Skin epidermis (tissue), 12 donors: ENCODE results near the gene GATAD2A.
A peak's percentile ranks its signal among the peaks of the same experiment; 100 is the strongest.

ENCODE experiments used
- H3K27ac ChIP-seq, 21 experiments: fragments of 200-600 bp; sonication (generic) in 11 of 21; one replicate each; pipeline ENCODE4 v1.5.0; 2020; ENCODE audit warnings: mild to moderate bottlenecking in 3 of 21, inconsistent platforms in 2 of 21, moderate library complexity in 2 of 21
- H3K4me3 ChIP-seq, 7 experiments: fragments of 200-600 bp; sonication (generic) in 2 of 7; one replicate each; pipeline ENCODE4 v1.5.0; 2020; ENCODE audit warnings: inconsistent platforms in 2 of 7, mild to moderate bottlenecking in 2 of 7, moderate library complexity in 1 of 7

Gene GATAD2A

DNA sequence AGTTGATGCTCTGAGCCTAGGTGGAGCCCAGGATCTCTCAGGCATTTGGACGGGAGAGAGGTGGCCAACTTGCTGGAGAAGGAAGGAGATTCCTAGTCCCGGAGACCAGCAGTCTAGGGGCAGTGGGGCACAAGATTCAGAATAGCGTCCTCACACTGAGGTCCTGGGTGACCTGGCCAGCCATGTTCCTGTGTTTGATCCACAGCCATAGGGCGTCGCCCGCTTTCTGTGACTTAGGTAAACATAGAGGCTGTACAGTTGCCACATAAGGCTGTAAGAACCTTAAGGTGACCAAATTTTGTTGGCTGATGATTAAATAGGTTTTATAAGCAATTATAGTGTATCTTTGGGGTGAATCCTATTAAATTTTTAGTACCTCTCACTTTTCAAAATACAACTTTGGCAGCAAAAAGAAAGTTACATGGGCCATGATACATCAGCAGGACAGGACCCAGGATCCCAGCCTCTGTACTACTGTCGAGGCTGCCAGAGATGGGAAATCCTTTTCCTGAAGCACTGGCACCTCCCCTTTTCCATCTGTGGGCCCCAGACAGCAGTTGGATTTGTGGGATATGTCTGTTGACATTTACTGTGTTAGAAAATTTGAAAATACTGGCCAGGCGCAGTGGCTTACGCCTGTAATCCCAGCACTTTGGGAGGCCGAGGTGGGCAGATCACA is 72.4 kb downstream of the GATAD2A start:
- no peak overlapping the region for H3K27ac ChIP-seq
- no peak overlapping the region for H3K4me3 ChIP-seq

DNA sequence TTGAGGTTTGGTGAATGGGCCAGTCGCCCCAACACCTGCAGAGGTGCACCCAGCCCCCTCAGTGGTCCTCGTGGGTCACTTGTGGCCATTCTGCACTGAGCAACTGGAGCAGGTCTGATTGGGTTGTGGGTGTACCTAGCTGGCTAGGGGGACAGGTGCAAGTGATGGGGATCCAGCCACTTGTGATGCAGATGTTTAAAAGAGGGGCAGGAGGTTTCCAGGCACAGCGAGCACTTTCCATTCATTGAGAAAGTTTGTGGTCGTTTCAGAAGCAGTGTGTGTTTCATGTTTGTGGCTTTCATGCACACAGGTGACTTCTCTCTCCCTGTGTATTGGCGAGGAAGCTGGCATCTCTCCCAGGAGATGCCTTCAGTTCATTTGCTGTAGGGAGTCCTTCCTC is 75.2 kb downstream of the GATAD2A start:
- no peak overlapping the region for H3K27ac ChIP-seq
- no peak overlapping the region for H3K4me3 ChIP-seq

DNA sequence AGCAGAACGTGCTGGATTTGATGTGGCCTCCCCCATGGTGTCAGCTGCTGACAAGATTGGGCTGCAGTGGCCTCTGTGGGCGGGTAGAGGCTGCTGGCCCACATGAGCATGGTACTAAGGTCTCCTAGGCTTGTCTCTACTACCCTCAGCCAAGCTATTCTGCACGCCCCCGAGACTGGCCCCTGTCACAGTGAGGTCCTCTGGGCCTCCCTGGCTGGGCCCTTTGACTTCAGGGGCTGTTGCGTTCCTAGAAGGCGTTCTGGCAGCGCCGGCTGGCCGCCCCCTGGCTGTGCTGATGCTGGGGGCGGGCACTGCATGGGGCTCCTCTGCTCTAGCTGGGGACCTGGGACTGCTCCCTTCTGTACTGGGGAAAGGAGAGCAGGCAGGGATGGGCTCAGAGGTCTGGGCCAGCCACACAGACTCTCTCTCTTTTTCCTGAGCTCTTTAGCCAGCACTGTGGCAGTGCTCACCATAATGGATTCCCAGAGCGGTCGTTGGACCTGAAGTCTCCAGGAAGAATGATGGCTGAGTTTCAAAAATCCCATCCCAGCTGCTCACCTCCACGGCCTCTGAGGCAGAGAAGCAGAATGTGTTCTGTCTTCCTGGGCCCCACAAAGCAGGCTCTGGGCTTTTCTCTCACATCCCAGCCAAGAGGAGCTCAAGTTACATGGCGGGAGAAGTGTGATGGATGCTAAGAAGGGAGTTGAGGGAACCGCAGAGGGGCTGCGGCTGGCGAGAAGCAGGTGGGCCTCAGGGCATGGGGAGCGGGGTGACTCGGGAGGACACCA is 77.5 kb downstream of the GATAD2A start:
- Histone ChIP-seq H3K4me3 (no peak overlapping the region), H3K27ac (no peak overlapping the region)

DNA sequence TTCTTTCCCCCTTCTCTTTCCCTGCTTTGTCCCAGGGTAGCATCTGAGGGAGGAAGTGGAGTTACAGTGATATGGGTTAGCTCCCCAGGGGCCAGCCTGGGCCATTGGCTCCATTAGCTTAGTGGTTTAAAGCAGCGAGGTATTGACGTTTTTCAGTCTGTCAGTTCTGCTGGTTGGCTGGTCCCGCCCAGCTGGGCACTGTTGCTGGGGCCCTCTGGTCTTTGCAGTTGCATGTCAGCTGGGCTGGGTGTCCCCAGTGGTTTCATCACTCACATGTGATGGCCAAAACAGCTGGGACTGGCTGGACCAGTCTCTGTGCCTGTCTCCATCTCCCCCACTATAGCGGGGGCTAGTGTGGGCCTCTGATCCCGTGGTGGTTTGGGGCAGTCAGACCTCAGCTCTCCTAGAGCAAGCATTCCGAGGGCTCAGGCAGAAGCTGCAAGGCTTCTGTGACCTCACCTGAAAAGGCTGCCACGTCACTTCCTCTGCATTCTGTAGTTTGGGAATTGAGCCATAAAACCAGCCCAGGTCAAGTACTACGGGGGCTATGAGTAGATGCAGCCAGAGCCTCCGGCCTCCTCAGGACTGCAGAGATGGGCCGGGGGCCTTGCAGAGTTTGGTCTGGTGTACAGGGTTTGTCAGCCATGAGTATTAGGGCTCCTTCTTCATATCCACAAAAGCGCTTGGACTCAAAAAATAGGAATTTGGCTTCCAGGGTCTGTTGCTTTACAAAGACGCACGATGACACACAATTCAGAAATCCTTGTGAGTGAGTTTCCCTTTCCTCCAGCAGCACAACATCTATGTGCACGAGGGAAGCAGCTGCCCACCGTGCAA is 79.9 kb downstream of the GATAD2A start:
- Histone ChIP-seq H3K4me3 (no peak overlapping the region), H3K27ac (peak overlapping the region in 11 of 21 experiments; percentile 8 to 62 (median 37))

DNA sequence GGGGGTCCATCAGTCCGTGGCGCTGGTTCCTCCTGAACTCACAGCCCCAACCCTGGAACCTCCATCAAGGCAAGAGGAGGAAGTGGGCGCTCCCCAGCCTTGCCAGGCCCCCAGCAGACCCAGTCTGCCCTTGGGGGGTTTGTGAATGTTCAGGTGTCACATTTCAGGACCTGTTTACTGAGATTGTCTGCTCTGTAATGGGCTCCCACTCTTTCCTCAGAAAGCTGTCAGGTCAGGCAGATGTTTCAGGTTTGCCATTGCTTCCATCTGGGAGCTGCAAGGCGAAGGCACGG is 80.5 kb downstream of the GATAD2A start:
- peak overlapping the region in 7 of 21 experiments; percentile 10 to 90 (median 37) for H3K27ac ChIP-seq
- H3K4me3 ChIP-seq = no peak overlapping the region

DNA sequence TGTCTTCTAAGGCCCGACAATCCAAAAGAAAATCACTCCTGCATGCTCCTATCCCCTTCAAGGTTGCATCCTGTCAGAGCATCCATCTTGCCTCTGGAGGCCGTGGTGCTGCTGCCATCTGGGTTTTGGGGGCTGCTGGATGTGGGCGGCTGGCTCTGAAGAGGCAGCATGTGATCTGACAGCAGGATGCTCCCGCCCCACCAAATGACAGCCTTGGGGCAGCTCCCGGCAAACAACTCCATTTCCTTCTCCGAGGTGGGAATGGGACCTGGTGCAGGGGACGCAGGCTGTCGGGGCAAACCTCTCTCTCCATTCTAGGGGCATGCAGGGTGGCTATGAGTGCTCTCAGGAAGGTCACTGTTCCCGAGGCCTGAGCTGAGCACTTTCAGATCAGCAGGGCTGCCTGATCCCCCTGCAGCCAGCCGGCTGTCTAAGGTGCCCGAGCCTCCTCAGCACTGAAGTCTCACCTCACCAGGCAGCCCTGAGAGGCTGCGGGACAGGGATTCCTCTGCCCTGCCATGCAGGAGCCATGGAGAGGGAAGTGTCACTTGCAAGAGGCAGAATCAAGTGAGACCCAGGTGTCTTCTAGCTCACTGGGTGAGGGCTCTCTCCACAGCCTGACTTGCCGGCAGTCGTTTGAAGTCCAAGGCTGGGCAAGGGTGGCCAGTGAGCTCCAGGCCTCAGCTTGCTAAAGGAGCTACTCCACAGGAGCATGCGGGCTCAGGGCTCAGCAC is 81.0 kb downstream of the GATAD2A start:
- H3K27ac ChIP-seq = peak overlapping the region in 13 of 21 experiments; percentile 19 to 93 (median 79)
- no peak overlapping the region for H3K4me3 ChIP-seq

DNA sequence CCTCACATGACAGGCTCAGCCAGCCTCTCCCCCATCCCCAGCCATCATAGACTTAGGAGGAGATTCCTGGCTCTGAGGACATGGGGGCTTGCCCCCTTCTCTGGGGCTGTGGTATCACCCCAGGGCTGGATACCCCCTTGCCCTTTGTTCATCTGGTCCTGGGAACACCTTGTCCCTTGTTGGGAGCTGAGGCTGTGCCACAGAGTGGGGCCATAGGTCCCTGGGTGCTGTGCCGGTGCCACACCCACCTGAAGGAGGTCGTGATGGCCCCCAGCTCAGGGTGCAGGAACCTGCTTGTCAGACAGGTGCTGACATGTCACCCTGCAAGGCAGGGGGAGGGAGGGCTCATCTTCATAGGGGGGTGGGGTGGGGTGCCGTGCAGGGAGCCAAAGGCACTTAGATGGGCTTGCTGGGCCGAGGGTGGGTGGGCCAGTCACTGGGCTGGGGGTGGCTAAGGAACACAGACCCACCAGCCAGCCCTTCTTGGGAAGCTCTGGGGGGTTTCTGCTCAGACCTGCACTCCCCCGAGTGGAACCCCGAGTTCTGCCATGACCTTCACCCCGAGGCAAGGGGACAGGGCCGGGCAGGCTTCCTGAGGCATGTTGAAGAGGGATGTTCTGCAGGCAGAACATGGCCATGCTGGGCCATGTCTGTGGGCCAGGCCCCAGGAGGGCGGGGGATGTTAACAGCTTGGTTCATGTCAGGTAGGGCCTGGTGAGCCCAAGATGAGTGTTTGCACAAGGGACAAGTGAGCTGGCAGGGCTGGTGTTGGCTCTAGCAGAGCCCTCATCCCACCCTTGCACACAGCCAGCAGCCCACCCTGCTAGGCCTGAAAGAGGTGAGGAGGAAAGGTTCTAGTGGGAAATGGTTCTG is 81.8 kb downstream of the GATAD2A start:
- H3K4me3 ChIP-seq = no peak overlapping the region
- peak overlapping the region in 18 of 21 experiments; percentile 5 to 93 (median 80) for H3K27ac ChIP-seq

DNA sequence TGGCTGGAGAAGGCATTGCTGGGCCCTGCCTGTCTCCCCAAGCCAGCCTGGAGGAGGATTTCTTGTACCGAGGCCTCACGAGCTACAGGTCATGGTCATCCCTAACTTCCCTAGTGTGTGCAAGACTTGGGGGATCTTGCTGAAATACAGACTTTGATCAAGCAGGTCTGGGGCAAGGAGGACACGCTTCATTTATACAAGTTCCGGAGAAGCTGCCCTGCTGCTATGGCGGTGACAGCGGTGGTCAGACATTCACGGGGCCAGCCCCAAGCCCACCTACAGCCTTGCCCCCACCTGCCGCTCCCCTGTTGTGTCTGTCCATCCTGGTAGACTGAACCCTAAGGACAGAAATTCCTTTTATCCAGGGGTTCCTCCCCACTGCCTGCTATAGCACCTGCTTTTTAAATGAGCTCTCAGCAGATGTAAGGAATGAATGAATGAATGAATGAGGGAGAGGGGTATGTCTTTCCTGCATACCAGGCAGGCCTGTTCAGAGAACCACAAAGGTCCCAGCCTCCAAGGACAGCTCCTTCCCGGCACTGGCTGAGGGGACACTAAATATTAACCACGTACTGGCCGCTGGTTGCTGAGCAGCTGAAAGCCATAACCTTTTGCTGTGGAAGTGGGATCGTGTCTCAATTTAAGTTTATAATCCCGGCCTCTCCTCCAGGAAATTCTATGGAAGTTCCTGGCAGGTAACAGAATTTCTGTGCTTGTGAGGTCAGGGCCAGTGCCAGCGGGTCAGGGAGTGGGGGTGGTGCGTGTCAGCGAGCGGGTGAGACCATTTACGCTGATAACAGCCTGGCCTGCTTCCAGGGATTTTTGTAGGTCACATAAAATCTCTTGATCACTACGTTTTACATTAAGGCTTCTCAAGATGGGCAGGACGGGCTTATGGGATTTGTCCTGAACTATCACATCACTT is 82.7 kb downstream of the GATAD2A start:
- no peak overlapping the region for H3K4me3 ChIP-seq

DNA sequence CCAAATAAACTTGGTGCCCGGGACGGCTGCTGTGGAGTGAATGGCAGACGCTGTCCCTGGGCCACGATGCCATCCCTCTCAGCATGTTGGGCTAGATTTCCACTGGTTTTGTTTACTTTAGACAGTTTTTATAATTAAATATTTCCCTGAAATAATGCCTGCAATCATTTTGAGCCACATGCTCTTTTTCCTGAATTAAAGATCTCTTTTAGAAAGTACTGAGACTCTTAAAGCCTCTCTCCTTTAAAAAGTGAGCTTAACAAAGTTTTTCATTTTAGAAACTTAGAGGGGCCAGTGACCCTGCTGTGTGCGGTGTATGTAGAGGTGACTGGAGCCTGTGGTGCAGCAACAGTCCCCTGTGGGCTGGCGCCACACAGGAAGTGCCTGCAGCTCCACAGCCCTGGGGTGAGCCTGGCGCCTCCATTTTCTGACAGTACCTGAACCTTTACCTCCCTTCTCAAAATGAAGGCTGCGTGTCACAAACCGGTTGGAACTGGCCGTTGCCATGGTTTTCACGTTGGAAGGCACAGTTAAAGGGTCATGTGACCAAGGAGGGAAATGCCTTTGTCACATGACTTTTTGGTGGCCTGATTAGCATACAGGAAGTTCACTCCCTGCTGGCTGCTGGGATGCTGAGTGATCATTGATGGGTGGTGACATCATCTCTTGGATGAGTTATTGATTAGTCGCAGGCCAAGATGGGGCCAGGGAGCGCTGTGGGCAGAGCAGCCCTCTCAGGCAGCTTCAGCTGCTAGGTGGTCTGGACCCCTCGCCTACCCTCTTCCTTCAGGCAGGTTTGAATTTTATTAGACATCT is 83.6 kb downstream of the GATAD2A start:
- no peak overlapping the region for H3K4me3 ChIP-seq
- H3K27ac ChIP-seq = peak overlapping the region in 20 of 21 experiments; percentile 46 to 93 (median 80)

More for the DNA sequence above, 82.7 kb downstream of the GATAD2A start:
- peak overlapping the region in 20 of 21 experiments; percentile 19 to 93 (median 80) for H3K27ac ChIP-seq

DNA sequence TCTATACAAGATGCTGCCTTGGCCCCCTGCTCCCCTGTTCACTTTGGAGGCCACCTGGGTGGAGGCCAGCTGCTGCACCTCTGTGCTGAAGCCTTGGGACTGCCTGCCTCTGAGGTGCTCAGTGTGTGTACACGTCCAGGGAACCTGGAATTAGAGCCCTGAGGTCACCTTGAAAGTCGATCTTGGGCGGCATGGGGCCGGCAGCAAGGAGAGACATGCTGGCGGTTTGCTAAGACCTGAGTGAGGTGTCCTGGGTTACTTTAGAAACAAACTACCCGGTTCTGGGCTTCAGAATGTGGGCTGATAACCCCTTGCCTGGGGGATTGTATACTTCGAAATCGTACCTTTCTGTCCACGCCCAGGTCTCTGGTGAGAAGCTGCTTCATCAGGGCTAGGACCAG is 84.3 kb downstream of the GATAD2A start:
- Histone ChIP-seq H3K27ac (peak overlapping the region in 19 of 21 experiments; percentile 46 to 93 (median 81)), H3K4me3 (no peak overlapping the region)

DNA sequence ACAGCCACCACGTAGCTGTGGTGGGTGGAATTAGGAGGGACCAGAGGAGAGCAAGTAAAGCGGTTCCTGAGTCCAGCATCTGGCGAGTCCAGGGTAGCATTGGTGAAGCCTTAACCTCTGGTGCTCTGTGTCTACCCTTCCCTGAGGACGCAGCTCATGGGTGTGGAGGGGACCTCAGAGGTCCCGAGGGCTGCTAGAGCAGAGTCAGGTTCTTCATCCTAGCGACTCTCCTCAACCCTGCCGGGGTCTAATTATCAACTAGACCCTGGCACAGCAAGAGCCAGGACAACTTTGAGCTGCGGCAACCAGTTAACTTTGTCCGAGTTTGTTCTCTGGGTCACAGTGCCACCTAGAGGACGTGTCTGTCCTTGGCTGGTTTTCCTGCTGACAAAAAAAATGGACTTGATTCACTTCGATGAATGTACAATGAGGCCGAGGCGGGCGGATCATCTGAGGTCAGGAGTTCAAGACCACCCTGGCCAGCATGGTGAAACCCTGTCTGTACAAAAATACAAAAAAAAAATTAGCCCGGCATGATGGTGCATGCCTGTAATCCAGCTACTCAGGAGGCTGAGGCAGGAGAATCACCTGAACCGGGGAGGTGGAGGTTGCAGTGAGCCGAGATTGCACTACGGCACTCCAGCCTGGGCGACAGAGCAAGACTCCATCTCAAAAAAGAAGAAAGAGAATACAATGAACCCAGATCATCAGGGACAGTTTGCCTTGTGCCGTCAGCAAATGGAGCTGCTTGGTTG is 84.9 kb downstream of the GATAD2A start:
- peak overlapping the region in 19 of 21 experiments; percentile 46 to 93 (median 81) for H3K27ac ChIP-seq
- no peak overlapping the region for H3K4me3 ChIP-seq

DNA sequence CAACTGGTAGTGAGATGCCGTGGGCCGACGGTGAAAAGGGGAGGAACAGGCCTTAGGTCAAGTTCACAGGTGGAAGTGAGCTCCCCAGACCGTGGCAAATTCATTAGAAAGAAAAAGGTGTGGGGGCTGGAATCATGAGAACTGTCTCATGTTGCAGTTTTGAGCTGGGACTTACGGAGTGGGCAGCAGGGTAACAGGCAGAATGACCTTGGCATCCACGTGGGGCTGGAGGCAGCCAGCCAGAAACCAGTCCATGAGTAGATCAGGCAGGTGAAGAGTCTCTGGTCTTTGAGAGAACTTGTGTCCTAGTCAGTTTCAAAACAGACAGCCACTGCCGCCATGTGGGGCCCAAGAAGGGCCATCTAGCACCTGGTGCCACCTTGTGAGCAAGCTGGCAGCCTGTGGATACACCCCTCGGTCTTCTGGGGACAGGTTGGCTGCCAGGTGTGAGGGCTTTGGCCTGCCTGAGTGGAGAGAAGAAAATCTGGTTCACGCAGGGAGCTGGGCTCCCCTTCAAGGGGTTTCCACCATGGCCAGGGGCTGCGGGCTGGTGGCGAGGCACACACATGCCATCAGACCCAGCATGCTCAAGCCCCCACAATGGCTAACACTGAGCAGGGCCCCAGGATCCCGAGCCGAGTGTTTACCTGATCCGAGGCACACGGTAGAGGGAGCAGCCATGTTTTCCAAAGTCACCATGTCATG is 86.0 kb downstream of the GATAD2A start:
- no peak overlapping the region for H3K27ac ChIP-seq

DNA sequence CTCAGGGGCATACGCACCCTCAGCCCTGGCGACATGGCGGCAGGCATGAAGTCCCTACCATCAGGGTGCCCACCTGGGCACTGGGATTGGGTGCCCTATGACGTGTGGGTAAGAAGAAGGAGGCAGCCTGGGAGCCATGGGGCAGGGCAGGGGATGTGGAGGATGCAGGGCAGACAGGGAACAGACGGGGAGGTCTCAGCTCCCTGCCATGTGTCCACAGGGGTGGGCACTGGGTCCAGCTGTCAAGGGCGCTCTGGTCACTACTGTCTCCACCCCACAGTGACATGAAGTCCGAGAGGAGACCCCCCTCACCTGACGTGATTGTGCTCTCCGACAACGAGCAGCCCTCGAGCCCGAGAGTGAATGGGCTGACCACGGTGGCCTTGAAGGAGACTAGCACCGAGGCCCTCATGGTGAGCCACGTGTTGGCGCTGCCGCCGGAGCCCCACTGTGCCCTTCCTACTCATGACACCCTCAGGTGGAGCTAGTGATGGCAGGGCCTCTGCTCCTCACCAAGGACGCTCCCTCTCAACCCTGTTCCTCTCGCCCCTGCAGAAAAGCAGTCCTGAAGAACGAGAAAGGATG is 86.6 kb downstream of the GATAD2A start:
- Histone ChIP-seq H3K27ac (no peak overlapping the region), H3K4me3 (no peak overlapping the region)

More for the DNA sequence above, 86.0 kb downstream of the GATAD2A start:
- H3K4me3 ChIP-seq = no peak overlapping the region

DNA sequence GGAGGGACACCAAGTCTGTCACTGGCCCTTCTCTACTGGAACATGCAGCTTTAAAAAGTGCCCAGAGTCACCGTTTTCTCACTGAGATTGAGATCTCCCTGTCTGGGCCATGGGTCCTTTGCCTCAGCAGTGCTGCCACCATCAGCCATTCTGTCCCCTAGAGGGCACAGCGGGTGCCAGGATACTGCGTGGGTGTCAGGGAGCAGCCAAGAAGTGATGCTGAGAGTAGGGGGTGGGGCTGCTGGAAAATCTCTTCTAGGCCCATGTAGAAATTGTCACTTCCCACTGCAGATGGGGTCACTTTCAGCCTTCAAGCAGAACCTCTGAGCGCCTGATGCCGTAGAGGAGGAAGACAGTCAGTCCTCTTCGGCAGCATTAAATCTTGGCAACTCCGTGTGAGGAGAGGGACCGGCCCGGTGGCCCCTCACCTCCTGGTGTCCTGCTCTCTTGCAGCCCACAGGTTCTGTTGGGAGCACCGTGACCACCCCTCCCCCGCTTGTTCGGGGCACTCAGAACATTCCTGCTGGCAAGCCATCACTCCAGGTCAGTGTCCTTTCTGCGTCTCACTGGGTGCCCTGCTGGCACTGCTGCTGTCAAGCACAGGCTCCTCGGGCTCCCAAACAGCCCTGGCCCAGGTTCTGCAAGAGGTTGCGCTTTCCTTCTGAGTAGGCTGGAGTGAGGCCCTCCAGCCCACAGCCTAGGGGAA is 88.5 kb downstream of the GATAD2A start:
- Histone ChIP-seq H3K4me3 (no peak overlapping the region), H3K27ac (no peak overlapping the region)
